ENCODE results near the gene BACE2.

Gene BACE2

GRCh38 chr21:41161428-41161827 lies 6.5 kb upstream of the BACE2 start:
- no peak for TF ChIP-seq EZH2 (IDR thresholded peaks at IDR 0.05; ENCODE audit: borderline replicate concordance, low read depth, low read length, severe bottlenecking)
- TF ChIP-seq, protein P1, sequence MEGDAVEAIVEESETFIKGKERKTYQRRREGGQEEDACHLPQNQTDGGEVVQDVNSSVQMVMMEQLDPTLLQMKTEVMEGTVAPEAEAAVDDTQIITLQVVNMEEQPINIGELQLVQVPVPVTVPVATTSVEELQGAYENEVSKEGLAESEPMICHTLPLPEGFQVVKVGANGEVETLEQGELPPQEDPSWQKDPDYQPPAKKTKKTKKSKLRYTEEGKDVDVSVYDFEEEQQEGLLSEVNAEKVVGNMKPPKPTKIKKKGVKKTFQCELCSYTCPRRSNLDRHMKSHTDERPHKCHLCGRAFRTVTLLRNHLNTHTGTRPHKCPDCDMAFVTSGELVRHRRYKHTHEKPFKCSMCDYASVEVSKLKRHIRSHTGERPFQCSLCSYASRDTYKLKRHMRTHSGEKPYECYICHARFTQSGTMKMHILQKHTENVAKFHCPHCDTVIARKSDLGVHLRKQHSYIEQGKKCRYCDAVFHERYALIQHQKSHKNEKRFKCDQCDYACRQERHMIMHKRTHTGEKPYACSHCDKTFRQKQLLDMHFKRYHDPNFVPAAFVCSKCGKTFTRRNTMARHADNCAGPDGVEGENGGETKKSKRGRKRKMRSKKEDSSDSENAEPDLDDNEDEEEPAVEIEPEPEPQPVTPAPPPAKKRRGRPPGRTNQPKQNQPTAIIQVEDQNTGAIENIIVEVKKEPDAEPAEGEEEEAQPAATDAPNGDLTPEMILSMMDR (IDR thresholded peaks at IDR 0.05; ENCODE audit: borderline replicate concordance, extremely low read depth, low read length, poor library complexity, severe bottlenecking) = no peak
- Histone ChIP-seq H3K9ac (ENCODE audit: low read depth, low read length) (no peak overlapping the region), H3K4me2 (ENCODE audit: insufficient read depth, low read length) (no peak overlapping the region), H3K4me3 (ENCODE audit: low read depth in 1 of 2, low read length in 2 of 2) (no peak overlapping the region), H3K27ac (ENCODE audit: low read length) (no peak overlapping the region), H3K36me3 (ENCODE audit: insufficient read depth, low read length) (no peaks in the 10 kb centered on the region), H4K20me1 (ENCODE audit: insufficient read depth, low read length) (no peaks in the 10 kb centered on the region), H3K79me2 (ENCODE audit: insufficient read depth, low read length) (no peaks in the 10 kb centered on the region), H3K4me1 (ENCODE audit: insufficient read depth, low read length) (no peaks in the 10 kb centered on the region), H2AFZ (ENCODE audit: low read depth, low read length) (no peak overlapping the region), H3K9me3 (ENCODE audit: insufficient read depth, low read length, severe bottlenecking) (peaks cover 3% of the 10 kb centered on the region), H3K27me3 (ENCODE audit: insufficient read depth, low read length, poor library complexity) (peaks cover 20% of the 10 kb centered on the region)
- ATAC-seq (ENCODE audit: insufficient read depth, low read depth) (no peak), DNase-seq (no peak)

DNA sequence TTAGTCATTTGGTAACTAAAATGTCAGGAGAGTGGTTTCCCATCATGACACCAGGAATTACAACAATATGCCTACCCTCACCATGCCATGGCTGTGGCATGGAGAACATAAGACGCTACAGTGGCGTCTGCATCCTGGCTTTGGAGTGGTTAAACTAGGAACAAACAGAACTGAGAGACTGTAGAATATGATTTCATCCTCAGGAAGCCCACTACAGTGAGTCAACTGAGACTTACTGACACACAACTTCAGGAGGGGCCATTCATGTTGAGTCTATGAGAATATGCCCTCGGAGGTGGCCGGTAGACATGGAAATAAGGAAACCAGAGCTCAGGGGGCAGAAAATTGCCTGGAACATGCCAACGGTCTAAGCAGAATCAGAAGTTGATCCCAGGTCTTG lies 5.9 kb upstream of the BACE2 start:
- H3K9ac ChIP-seq (ENCODE audit: low read depth, low read length) = no peak overlapping the region

DNA sequence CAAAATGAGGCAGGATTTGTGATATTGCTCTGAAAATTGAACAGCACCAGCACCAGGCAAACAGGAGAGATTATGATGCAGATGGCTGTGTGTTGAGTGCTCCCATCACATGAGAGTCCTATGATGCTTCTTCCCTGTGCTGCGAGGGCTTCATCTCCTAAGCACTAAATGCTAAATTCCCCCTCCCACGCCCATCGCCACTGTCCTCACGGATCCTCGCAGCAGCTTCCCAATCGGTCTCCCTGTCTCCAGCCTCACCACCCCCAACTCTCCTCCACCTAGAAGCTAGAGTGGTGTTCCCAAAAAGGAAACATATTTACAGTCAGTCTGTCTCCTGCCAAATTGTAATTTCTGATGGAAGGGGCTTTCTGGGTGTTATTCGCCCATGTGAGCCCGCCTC lies 4.9 kb upstream of the BACE2 start:
- Histone ChIP-seq H3K27me3 (ENCODE audit: insufficient read depth, low read length, poor library complexity) (peaks cover 35% of the 10 kb centered on the region), H3K9ac (ENCODE audit: low read depth, low read length) (no peak overlapping the region), H4K20me1 (ENCODE audit: insufficient read depth, low read length) (no peaks in the 10 kb centered on the region), H3K79me2 (ENCODE audit: insufficient read depth, low read length) (no peaks in the 10 kb centered on the region), H3K4me2 (ENCODE audit: insufficient read depth, low read length) (no peak overlapping the region), H3K36me3 (ENCODE audit: insufficient read depth, low read length) (no peaks in the 10 kb centered on the region), H3K9me3 (ENCODE audit: insufficient read depth, low read length, severe bottlenecking) (peaks cover 3% of the 10 kb centered on the region), H3K4me1 (ENCODE audit: insufficient read depth, low read length) (peaks cover 7% of the 10 kb centered on the region), H3K27ac (ENCODE audit: low read length) (no peak overlapping the region), H3K4me3 (ENCODE audit: low read depth in 1 of 2, low read length in 2 of 2) (no peak overlapping the region), H2AFZ (ENCODE audit: low read depth, low read length) (no peak overlapping the region)
- TF ChIP-seq EZH2 (IDR thresholded peaks at IDR 0.05; ENCODE audit: borderline replicate concordance, low read depth, low read length, severe bottlenecking) = no peak
- TF ChIP-seq, protein P1 (IDR thresholded peaks at IDR 0.05; ENCODE audit: borderline replicate concordance, extremely low read depth, low read length, poor library complexity, severe bottlenecking) = no peak
- DNase-seq (no peak), ATAC-seq (ENCODE audit: insufficient read depth, low read depth) (no peak)

More for the DNA sequence above, 5.9 kb upstream of the BACE2 start:
- no peaks in the 10 kb centered on the region for H4K20me1 ChIP-seq (ENCODE audit: insufficient read depth, low read length)
- H3K4me1 ChIP-seq (ENCODE audit: insufficient read depth, low read length) = no peaks in the 10 kb centered on the region
- H3K27me3 ChIP-seq (ENCODE audit: insufficient read depth, low read length, poor library complexity) = peaks cover 26% of the 10 kb centered on the region
- no peak overlapping the region for H3K4me2 ChIP-seq (ENCODE audit: insufficient read depth, low read length)
- no peak overlapping the region for H3K27ac ChIP-seq (ENCODE audit: low read length)
- TF ChIP-seq, protein P1 (IDR thresholded peaks at IDR 0.05; ENCODE audit: borderline replicate concordance, extremely low read depth, low read length, poor library complexity, severe bottlenecking) = no peak
- no peak for TF ChIP-seq EZH2 (IDR thresholded peaks at IDR 0.05; ENCODE audit: borderline replicate concordance, low read depth, low read length, severe bottlenecking)
- no peak overlapping the region for H2AFZ ChIP-seq (ENCODE audit: low read depth, low read length)
- peaks cover 3% of the 10 kb centered on the region for H3K9me3 ChIP-seq (ENCODE audit: insufficient read depth, low read length, severe bottlenecking)
- DNase-seq (no peak), ATAC-seq (ENCODE audit: insufficient read depth, low read depth) (no peak)
- no peak overlapping the region for H3K4me3 ChIP-seq (ENCODE audit: low read depth in 1 of 2, low read length in 2 of 2)
- no peaks in the 10 kb centered on the region for H3K79me2 ChIP-seq (ENCODE audit: insufficient read depth, low read length)
- no peaks in the 10 kb centered on the region for H3K36me3 ChIP-seq (ENCODE audit: insufficient read depth, low read length)

GRCh38 chr21:41164052-41164451 lies 3.9 kb upstream of the BACE2 start:
- Histone ChIP-seq H2AFZ (ENCODE audit: low read depth, low read length) (no peak overlapping the region), H3K27ac (ENCODE audit: low read length) (no peak overlapping the region), H3K27me3 (ENCODE audit: insufficient read depth, low read length, poor library complexity) (peaks cover 44% of the 10 kb centered on the region), H3K9ac (ENCODE audit: low read depth, low read length) (no peak overlapping the region), H3K79me2 (ENCODE audit: insufficient read depth, low read length) (no peaks in the 10 kb centered on the region), H3K36me3 (ENCODE audit: insufficient read depth, low read length) (no peaks in the 10 kb centered on the region), H3K4me3 (ENCODE audit: low read depth in 1 of 2, low read length in 2 of 2) (no peak overlapping the region), H4K20me1 (ENCODE audit: insufficient read depth, low read length) (no peaks in the 10 kb centered on the region; the same call in 1 of the 2 replicates), H3K4me2 (ENCODE audit: insufficient read depth, low read length) (no peak overlapping the region), H3K4me1 (ENCODE audit: insufficient read depth, low read length) (peaks cover 15% of the 10 kb centered on the region), H3K9me3 (ENCODE audit: insufficient read depth, low read length, severe bottlenecking) (no peaks in the 10 kb centered on the region)
- TF ChIP-seq, protein P1 (IDR thresholded peaks at IDR 0.05; ENCODE audit: borderline replicate concordance, extremely low read depth, low read length, poor library complexity, severe bottlenecking) = no peak
- no peak for TF ChIP-seq EZH2 (IDR thresholded peaks at IDR 0.05; ENCODE audit: borderline replicate concordance, low read depth, low read length, severe bottlenecking)
- DNase-seq (no peak), ATAC-seq (ENCODE audit: insufficient read depth, low read depth) (no peak)
